DMS79 treated with DMSO at 0.1 percent for 48 hours (cell line): ENCODE results near the gene KRTAP2-4.
"Not testable (repeated sequence)": the region's sequence is repeated elsewhere in the genome, so short reads cannot be mapped to it uniquely, and the experiment has no call there.

ENCODE experiments used
- DNase-seq: peaks from one replicate; lab custom pipeline; 2025; lab: John Stamatoyannopoulos, UW

Gene KRTAP2-4

GRCh38 chr17:41037853-41038350, 27.8 kb downstream of the KRTAP2-4 start:
- DNase-seq = no peak

DNA sequence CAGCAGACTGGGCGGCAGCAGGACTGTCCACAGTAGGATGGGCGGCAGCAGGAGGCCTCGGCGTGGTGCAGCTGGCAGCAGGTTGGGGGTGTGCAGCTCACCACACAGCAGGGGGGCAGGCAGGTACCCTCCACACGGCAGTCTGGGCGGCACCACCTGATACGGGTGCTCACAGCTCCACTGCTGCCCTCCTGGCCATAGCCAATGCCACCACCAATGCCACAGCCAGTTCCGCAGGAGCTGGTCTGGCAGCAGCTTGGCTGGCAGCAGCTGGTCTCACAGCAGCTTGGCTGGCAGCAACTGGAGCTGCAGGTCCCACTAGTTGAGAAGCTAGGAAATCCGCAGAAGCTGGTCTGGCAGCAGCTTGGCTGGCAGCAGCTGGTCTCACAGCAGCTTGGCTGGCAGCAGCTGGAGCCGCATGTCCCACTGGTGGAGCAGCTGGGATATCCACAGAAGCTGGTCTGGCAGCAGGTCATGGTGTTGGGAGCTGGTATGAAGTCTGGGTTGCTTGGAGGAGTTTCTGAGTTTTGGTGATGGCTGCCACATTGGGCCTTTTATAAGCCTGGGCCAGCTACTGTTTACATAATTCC, 31.2 kb downstream of the KRTAP2-4 start, which contains the start of gene KRTAP1-3:
TSS of gene KRTAP1-3 (minus strand) at position 529 of the 590 bp plus-strand sequence. CDS start at position 476, 53 bp downstream.
- DNase-seq = not testable (repeated sequence)

DNA sequence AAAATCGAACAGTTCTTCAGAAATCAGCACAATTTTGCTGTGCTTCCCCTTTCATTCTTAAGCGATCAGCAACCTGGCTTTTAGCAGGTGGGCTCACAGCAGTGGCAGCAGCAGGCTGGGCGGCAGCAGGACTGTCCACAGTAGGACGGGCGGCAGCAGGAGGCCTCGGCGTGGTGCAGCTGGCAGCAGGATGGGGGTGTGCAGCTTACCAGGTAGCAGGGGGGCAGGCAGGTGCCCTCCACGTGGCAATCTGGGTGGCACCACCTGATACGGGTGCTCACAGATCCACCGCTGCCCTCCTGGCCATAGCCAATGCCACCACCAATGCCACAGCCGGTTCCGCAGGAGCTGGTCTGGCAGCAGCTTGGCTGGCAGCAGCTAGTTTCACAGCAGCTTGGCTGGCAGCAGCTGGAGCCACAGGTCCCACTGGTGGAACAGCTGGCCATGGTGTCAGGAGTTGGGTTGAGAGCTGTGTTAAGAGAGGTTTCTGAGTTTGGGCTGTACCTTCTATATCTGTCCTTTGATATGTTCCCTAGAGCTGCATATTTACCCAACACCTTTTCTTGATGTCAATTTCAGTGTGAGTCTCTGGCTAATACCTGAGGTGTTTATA, 35.9 kb downstream of the KRTAP2-4 start, which contains the start of gene KRTAP1-4:
TSS of gene KRTAP1-4 (minus strand) at position 563 of the 613 bp plus-strand sequence. CDS start at position 446, 117 bp downstream.
- DNase-seq = no peak

- DNase-seq = no peak
These were observed 38.8 kb downstream of the KRTAP2-4 start, which contains the start of gene KRTAP1-5 for GRCh38 chr17:41026715-41027471. Gene KRTAP1-5 (minus strand): TSS chr17:41027208. CDS start chr17:41027155, 53 bp downstream.

- no peak for DNase-seq
These were observed 41.0 kb downstream of the KRTAP2-4 start for GRCh38 chr17:41024697-41025096.

- DNase-seq = no peak
These were observed 45.3 kb downstream of the KRTAP2-4 start for GRCh38 chr17:41020336-41020735.

DNA sequence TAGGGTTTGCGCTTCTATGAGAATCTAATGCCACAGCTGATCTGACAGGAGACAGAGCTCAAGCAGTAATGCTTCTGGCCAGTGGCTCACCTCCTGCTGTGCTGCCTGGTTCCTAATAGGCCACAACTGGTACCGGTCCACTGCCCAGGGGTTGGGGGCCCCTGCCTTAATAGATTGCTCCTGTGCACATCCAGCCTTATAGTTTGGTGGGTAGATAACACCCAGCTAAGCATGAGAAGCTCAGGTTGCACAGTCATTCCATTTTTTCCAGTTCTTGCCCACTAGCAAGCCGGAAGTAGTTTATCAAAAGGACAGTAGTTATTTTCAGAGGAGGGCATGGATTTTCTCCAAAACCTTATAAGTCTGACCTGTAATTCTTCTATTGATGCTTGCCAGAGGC, 46.3 kb downstream of the KRTAP2-4 start:
- DNase-seq = no peak

- no peak for DNase-seq
These were observed 47.1 kb downstream of the KRTAP2-4 start for GRCh38 chr17:41018541-41018940.

DNA sequence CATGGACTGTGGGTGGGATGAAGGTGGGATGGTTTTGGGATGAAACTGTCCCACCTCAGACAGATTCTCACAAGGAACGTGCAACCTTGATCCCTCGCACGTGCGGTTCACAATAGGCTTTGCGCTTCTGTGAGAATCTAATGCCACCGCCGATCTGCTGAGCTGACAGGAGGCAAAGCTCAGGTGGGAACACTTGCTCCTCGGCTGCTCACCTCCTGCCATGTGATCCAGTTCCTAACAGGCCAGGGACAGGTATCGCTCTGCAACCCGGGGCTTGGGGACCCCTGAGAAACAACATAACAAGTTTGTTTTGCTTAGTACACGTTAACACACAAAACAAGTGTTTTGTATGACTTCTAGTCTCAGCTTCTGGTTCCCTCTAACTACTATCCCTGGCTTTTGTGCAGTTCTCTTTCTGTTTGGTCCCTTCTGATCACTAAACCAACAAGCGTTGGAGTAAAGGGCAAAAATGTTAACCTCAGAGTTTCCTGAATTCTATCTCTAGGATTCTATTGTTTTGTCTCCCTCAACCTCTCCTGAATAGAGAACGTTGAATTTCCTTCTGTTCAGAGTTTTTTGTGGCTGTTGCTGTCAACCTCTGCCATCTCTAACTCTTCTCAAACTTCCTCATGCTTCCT, 49.0 kb downstream of the KRTAP2-4 start:
- DNase-seq = no peak

DNA sequence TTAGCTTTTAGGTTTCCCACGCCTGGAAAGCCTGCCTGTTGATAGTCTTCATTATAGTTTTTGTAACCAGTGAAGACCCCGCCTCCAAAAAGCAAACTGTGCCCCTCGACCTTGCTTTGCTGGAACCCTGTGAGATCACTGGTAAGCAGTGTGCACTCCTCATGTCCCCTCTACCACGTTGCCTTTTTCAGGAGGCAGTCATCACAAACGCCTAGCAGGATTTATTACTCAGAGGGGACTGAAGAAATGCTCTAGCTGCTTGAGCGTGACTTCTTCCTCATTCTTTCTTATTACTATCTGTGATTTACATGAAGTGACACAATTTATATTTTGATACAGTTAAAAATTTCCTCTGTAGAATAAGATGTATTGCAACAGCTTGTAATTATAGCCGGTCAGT, 50.2 kb downstream of the KRTAP2-4 start:
- DNase-seq = no peak
